HG03103 (cell line): ENCODE measurements around the gene PCK2.
A peak's percentile ranks its signal among the peaks of the same experiment; 100 is the strongest.

Experiments used
- ATAC-seq: cut with Tn5 transposase; IDR thresholded peaks from one replicate; pipeline ENCODE4 v1.9.1; 2021; ENCODE audit warnings: low read depth; ENCODE audit not compliant: unreplicated experiment

PCK2 gene

DNA sequence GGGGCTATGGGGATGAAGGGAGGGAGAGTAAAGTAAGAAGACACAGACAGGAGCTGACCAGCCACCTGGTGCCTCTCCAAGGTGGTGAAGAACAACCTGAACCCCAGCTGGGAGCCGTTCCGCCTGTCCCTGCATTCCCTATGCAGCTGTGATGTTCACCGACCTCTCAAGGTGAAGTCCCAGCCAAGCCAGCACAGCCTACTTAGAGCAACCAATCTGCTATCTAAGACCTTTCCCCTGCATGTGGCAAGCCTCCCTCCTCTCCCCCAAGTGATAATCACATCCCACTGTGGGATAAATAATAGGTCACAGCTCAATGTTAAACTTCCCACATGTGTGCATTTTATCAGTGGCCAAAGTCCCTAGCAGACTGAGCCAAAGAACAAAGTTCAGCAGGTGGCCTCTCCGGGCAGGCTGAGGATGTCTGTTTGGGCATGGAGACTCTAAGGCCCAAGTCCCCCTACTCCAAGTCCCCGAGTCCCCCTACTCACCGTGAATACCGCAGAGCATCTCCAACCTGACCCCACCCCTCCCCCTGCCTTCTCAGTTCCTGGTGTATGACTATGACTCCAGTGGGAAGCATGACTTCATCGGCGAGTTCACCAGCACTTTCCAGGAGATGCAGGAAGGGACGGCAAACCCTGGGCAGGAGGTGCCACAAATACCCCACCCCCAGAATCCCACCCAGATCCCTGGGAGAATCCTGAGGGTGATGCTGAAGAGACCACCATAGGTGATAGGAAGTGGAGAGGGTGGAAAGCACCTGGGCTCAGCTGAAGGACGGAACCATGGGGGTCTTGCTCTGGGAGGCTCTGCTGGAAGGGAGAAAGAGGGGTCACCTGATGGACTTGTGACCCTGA is 19.3 kb upstream of the PCK2 start:
- ATAC-seq: no peak

DNA sequence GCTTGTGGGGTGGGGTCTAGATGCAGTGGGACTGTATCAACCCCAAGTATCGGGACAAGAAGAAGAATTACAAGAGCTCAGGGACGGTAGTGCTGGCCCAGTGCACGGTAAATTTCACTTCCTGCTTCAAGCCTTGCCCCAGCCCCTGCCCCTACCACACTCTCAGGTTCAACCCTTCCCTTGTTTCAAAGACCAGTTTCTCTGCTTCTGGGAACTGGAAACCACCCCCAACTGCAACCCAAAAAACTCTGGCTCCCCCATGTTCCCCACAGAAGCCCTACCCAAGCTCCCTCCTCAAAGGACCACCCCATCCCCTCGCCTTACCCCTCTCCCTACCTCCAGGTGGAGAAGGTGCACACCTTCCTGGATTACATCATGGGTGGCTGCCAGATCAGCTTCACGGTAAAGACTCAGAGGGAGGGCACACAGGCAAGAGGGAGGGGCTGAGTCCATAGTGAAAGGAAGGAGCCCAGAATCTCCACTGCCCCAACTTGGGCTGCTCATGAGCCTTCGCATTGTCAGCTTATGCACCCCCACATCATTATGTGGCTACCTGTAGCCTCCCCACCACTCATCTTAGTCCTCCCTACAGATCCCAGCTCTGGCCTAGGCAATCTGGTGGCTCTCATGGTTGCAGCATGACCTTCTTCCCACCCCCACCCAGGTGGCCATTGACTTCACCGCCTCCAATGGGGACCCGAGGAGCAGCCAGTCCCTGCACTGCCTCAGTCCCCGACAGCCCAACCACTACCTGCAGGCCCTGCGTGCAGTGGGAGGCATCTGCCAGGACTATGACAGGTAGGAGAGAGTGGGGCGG is 18.4 kb upstream of the PCK2 start:
- ATAC-seq: no peak

DNA sequence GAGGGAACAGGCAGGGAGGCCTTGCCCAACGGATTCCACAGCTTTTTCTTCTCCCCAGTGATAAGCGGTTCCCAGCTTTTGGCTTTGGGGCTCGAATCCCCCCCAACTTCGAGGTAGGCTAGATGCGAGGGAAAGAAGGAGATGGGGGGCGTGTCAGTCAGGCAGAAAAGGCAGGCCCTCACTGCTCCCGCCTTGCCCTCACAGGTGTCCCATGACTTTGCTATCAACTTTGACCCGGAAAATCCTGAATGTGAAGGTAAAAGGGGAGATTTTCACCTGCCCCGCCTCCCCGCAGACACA is 17.9 kb upstream of the PCK2 start:
- no peak for ATAC-seq

- no peak for ATAC-seq
These were observed 17.0 kb upstream of the PCK2 start for GRCh38 chr14:24077086-24077485.

DNA sequence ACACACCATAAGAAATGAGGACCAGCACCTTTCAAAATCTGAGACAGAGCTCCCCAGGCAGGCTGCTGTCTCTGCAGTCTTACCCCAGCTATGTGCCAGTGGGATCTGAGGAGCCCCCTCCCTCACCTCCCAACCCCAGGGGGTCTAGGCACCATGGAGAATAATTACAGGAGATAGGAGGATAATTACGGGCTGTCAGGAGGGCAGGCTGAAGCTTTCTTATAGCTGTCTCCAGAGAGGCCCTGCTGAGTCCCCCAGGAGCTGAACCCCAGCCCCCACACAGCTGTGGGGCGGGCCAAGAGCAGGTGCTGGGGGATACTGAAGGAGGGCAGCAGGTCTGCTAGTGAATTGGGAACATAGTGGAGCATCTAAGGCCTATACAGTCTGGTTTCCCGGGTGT is 16.0 kb upstream of the PCK2 start:
- ATAC-seq: no peak

DNA sequence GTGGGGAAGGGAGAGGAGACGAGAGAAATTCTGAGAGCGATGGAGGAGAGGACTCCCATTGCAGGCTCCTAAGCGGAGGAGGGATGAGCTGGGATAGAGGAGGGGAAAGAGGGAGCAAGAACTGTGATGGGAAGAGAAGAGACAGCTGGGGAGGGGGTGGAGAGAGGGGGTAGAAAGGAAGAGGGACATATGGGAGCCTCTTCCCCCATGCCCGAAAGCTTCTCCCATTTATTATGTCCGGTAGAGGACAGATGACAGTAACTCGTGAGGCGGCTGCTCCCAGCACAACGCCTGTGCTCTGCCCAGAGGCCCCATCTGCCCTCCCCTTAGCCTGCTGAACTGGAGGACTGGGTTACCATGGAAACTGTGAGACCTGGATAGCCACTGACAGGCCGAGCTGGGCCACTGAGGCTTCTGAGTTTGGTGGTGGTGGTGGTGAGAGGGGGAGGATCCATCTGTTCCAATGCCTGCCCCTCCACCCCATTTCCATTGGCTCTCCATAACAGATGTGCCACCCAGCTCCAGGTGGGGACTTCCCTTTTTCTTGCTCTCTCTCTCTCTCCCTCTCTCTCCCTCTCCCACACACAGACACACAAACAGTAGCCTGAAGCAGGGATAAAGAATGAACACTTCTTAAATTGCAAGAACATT is 14.5 kb upstream of the PCK2 start:
- ATAC-seq: no peak

GRCh38 chr14:24080142-24080530 is 14.0 kb upstream of the PCK2 start:
- ATAC-seq: no peak

DNA sequence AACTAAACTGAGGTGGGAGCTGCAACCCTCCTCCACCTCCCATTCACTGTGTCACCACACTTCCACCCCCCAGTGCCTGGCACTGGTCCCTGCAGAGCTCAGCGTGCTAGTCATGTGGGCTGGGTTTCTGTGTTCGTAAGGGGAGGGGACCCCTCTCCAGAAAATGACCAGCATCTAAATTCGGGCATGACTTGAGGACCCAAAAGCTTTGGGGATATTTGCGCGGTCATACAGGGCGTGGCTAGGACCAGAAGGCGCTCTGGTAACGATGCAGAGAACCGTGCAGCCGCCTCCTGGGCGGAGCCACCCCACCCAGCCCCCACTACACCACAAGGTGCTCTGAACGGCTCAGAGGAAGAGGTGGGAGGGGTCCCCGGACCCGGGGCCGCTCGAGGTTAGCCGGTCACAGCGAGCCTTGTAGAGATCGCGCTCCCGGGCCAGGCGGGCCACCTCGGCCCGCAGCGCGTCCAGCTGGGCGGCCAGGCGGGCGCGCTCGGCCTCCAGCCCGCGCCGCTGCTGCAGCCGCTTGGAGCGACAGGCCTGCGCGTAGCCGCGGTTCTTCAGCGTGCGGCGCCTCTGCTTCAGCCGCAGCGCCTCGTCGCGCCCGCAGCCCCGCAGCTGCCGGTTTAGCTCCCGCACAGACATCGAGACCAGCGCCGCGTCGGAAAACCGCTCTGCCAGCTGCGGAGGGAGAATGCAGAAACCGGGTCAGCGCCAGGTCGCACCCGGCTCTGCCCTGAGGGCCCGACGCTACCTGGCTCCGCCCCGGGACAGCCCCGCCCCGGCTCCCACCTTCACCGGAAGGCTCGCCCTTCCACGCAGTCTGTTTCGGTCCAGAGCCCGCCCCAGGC is 13.0 kb upstream of the PCK2 start:
- peak; percentile 83 for ATAC-seq

GRCh38 chr14:24081739-24082211 is 12.3 kb upstream of the PCK2 start:
- no peak for ATAC-seq

GRCh38 chr14:24082411-24083080 is 11.6 kb upstream of the PCK2 start:
- ATAC-seq: no peak

- ATAC-seq: no peak
These were observed 10.6 kb upstream of the PCK2 start for GRCh38 chr14:24083462-24083861.

- ATAC-seq: no peak
These were observed 9.7 kb upstream of the PCK2 start for GRCh38 chr14:24084440-24084839.

- no peak for ATAC-seq
These were observed 8.9 kb upstream of the PCK2 start for GRCh38 chr14:24085215-24085614.

- no peak for ATAC-seq
These were observed 7.7 kb upstream of the PCK2 start for GRCh38 chr14:24086193-24086955.

- no peak for ATAC-seq
These were observed 7.1 kb upstream of the PCK2 start for GRCh38 chr14:24087004-24087403.

- no peak for ATAC-seq
These were observed 6.0 kb upstream of the PCK2 start for GRCh38 chr14:24088095-24088494.

DNA sequence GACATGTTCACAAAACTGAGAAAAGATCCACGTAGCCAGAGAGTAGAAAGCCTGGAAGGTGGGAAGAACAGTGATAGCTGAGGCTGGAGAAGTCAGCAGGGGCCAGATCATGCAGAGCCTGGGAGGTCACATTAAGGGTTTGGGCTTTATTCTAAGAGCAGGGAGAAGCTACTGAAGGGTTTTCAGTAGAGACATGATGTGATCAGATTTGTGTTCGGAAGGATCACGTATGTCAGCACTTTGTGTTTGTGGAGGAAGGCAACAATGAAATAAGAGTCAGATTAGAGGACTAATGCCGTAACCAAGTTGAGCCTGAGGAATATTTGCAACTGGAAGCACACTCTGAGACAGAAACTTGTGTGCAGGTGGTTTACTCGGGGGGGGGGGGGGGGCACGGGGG is 4.2 kb upstream of the PCK2 start:
- no peak for ATAC-seq

GRCh38 chr14:24092110-24092504 is 2.0 kb upstream of the PCK2 start:
- no peak for ATAC-seq

DNA sequence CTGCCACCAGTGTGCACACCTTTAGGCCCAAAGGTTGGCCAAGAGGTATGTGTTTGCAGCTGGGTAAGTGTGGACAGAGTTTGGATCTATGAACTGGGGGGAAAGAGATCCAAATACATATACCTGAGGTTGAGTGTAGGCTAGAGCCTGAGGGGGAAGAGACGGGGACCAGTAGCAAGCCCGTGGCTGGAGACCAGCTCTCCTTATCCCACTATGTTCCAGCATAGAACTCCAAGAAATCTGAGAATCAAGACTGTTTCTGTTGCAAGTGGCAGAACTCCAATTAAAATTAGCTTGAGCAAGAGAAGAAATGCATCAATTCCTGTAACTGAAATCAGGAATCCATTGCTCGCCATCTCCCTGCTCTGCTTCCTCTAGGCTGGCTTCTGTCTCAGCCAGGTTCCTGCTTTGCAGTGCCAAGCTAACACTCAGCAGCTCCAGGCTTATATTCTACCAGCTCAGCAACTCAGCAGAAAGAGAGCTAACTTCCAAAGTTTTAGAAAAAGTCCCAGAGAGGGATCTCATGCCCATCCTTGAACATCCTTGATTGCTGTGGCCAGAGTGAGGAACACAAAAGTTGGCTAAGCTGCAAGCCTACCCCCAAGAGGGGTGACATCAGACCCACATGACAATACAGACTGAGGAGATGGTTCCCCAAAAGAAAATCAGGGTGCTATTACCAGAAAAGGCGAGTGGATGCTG is 1.5 kb upstream of the PCK2 start:
- ATAC-seq: no peak
